ENCODE measurements around the gene ASB3.
"Not testable (repeated sequence)": the region's sequence is repeated elsewhere in the genome, so short reads cannot be mapped to it uniquely, and the experiment has no call there.

The ASB3 gene

GRCh38 chr2:53729143-53729762 lies 57.5 kb downstream of the ASB3 start:
- no peak for DNase-seq (ENCODE audit: low read depth)

GRCh38 chr2:53727921-53728320 lies 58.8 kb downstream of the ASB3 start:
- no peak for DNase-seq (ENCODE audit: low read depth)

- DNase-seq (ENCODE audit: low read depth), result no peak
Measured at GRCh38 chr2:53725662-53726061, 61.1 kb downstream of the ASB3 start.

DNA sequence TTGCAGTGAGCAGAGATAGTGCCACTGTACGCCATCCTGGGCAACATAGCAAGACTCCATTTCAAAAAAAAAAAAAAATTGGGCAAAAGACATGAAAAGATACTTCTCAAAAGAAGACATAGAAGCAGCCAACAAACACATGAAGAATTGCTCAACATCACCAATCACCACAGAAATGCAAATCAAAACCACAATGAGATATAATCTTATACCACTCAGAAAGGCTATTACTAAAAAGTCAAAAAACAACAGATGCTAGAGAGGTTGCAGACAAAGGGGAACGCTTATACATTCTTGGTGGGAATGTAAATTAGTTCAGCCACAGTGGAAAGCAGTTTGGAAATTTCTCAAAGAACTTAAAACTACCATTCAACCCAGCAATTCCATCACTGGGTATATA lies 62.2 kb downstream of the ASB3 start:
- DNase-seq (ENCODE audit: low read depth), result no peak

GRCh38 chr2:53720944-53721343 lies 65.8 kb downstream of the ASB3 start:
- DNase-seq (ENCODE audit: low read depth), result not testable (repeated sequence)

DNA sequence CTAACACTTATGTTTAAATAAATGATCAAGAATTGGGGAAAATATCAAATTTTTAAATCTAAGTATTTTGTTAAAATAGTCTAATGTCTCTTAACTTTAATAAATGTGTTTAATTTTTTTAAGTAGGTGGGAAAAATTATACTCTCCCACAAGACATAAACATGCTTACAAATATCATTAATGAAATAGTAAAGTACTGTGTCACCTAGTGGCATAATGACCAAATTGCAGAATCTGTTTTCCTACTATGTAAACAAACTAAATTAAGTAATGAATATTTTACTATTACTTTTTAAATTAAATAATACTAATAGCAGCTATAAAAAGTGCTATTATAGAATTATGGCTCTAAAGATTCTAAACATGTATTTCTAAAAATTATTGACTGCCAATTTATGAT lies 71.2 kb downstream of the ASB3 start:
- DNase-seq (ENCODE audit: low read depth), result no peak

DNA sequence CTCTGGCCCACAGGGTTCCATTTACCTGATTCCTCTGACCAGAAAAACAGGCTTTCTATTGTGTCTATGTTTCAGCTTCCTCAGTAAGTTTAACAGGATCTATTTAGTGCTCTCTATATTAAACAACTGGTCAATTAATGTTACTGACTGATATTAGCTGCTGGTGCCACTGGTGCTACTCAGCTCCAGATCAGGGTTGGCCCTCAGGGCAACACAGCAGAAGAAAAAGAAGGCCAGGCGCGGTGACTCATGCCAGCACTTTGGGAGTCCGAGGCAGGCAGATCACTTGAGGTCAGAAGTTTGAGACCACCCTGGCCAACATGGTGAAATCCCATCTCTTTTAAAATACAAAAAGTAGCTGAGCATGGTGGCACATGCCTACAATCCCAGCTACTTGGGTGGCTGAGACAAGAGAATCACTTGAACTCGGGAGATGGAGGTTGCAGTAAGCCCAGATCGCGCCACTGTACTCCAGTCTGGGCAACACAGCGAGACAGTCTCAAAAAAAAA lies 75.4 kb downstream of the ASB3 start:
- no peak for DNase-seq (ENCODE audit: low read depth)

DNA sequence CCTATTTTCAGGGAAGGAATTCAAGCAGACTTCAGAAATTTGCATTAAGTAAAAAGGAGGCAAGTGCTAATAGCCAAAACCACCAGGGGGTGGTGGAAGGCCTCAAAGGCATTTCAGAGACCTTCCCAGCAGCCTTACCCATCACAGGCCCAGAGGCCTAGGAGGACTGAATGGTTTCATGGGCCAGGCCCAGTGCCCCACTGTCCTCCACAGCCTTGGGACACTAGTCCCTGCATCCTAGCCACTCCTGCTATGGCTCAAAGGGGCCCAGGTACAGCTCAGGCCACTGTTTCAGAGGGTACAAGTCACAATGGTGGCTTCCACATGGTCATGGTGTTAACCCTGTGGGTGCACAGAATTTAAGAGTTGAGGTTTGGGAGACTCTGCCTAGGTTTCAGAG lies 77.8 kb downstream of the ASB3 start:
- no peak for DNase-seq (ENCODE audit: low read depth)

GRCh38 chr2:53701221-53701620 lies 85.5 kb downstream of the ASB3 start:
- no peak for DNase-seq (ENCODE audit: low read depth)

DNA sequence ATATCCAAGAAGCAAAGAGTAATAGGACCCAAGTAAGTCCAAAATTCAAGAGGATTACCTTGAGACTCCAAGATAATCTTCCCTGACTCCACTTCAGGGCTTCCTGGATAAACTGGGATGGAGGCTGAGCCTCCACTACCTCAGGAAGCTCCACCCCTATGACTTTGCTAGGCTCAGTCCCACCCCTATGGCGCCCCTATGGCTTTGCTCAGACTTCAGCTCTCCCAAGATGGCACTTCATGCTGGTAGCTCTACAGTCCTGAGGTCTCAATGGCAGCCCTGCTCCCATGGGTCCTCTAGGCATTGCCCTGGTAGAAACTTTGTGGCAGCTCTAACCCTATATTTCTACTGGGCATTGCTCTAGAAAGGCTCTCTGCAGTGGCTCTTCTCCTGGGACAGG lies 89.1 kb downstream of the ASB3 start:
- no peak for DNase-seq (ENCODE audit: low read depth)

GRCh38 chr2:53697092-53697491 lies 89.7 kb downstream of the ASB3 start:
- DNase-seq (ENCODE audit: low read depth), result no peak

GRCh38 chr2:53695575-53695974 lies 91.2 kb downstream of the ASB3 start:
- DNase-seq (ENCODE audit: low read depth), result no peak

DNA sequence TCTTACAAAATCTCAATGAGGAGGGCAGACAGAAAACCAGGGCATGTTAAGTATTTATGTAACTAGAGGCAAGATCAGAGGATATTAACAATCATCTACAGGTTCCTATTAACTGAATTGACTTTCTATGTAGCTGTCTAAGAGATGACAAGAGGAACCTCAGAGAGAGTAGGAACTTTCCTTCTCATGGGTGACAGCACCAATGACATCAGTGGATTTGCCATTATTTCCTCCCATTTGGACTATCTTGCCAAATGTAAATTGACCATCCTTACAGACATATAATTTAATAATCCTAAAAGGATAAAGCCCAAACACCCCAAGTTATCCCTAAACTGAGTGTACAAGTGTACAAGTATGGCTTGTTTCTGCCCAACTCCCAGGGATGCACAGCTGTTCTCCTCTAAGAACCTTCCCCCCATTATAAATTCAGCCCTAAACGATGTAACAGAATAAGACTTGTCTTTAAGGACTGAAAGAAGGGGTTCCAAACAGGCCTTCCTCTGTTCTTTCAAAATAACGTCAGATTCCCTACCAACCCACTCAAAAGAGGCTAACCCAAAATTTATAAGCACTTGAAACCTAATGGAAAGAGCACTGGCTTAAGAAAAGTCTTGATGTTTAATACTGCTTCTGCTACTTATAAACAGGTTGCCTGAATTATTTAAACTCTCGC lies 92.5 kb downstream of the ASB3 start:
- no peak for DNase-seq (ENCODE audit: low read depth)

DNA sequence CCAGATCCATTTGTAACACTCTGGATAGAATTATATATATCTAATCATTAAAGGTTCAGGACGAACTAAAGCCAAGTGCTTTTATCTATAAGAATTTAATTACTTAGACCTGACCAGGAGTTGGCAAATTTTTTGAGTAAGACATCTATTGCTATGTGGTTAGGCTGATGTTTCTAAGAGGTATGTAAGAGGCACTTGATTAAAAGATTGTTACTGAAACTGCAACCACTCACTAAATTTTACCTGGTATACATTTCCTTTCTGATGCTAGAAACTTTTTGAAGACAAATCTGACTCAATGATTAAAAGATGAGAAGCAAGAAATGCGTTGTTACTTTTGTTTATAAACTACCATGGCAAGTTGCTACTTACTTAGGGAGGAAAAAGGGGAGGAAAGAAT lies 95.9 kb downstream of the ASB3 start:
- no peak for DNase-seq (ENCODE audit: low read depth)

GRCh38 chr2:53672881-53673522 lies 113.8 kb downstream of the ASB3 start:
- DNase-seq (ENCODE audit: low read depth), result no peak

DNA sequence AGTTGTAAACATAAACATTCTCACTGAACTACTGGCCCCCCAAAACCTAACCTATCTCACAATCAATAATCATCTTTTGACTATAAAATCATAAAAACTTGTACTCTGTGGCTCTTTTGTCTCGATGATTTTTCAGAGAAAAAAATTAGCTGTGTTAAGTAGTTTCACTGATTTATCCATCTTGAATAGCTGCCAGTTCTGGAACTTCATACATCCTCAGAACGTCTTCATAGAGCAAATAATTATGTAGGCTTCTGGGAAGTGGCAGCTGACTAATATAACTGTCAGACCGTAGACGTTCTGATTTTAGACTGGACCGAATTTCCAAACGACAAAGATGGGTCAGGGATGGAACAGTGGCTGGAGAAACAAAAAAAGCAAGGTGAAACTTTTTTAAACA lies 116.4 kb downstream of the ASB3 start:
- DNase-seq (ENCODE audit: low read depth), result no peak

DNA sequence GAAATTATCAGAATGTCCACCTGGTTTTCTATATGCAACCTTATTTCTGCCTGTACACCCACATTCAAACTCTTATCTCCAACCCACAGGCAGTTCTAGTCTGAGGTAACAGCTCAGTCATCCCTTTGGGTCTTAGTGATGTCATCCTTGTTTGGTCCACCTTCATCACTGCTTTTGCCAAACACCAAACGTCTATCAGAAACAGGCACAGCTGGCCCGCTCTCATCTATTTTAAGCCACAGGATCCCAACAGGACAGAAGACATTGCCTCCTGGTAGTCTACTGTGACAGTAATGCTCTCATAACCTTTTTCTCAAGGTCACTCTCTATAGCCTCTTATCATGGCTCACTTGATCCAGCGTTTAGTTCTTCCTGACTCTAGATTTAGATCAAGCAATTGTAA lies 118.1 kb downstream of the ASB3 start:
- DNase-seq (ENCODE audit: low read depth), result no peak

DNA sequence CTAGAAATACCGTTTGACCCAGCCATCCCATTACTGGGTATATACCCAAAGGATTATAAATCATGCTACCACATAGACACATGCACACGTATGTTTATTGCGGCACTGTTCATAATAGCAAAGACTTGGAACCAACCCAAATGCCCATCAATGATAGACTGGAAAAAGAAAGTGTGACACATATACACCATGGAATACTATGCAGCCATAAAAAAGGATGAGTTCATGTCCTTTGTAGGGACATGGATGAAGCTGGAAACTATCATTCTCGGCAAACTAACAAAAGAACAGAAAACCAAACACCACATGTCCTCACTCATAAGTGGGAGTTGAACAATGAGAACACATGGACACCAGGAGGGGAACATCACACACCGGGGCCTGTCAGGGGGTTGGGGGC lies 119.6 kb downstream of the ASB3 start:
- DNase-seq (ENCODE audit: low read depth), result not testable (repeated sequence)

- DNase-seq (ENCODE audit: low read depth), result no peak
Measured at GRCh38 chr2:53660886-53661285, 125.9 kb downstream of the ASB3 start.

- DNase-seq (ENCODE audit: low read depth), result not testable (repeated sequence)
Measured at GRCh38 chr2:53658474-53658873, 128.3 kb downstream of the ASB3 start.

DNA sequence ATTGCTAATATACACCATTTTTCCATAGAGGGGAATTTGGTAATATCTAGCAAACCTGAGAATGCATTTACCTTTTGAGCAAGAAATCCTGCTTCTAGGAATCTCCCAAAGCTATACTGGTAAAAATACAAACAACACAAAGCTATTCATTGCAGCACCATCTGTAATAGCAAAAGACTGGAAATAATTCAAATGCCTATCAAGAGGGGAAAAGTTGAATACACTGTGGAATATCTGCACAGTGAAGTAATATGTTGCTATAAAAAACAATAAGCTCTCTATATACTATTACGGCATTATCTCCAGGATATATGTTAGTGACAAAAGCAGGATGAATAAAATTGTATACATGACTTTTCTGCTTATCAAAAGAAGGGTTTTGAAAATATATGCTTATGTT lies 131.5 kb downstream of the ASB3 start:
- no peak for DNase-seq (ENCODE audit: low read depth)

DNA sequence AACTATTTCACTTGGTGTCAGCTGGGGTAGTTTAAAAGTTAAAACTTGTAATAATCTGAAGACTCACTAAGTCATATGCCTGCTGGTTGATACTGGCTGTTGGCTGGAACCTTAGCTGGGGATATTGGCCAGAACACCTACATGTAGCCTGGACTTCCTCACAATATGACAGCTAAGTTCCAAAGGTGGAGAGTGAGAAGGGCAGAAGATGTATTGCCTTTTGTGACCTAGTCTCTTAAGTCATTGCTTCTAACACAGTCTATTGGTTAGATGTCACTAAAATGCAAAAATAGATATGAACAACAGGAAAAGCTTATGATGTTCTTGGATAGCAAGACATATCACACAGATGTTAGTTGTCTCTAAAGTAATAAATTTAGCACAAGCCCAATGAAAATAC lies 132.4 kb downstream of the ASB3 start:
- no peak for DNase-seq (ENCODE audit: low read depth)

DNA sequence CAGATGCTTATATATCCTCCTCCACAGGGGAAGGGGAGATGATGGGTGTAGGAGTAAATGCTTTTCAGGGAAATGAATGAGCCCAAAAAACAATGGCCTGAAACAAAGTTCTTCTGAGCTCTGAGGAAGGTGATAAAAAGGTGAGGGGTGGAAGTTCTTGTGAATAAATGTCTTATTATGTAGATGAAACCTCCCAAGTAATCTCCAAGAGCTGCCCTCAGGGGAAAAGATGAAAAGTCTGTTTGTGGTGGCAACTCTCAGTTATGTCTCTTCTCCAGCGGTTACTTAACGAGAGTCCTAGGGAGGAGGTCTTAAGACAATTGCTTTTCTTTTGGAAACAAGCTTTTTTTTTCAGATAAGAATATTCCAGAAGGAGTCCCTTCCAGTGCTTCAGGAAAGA lies 134.6 kb downstream of the ASB3 start:
- DNase-seq (ENCODE audit: low read depth), result no peak
